GM12878 (cell line): ENCODE data around the gene TAB2. TPM values are rescaled to one million over a fixed set of nuclear protein-coding genes. Genes with fewer than 3 reads are reported as not detected.
A peak's percentile ranks its signal among the peaks of the same experiment; 100 is the strongest.

Source experiments
- ATAC-seq: fragments of 200-7000 bp; cut with Tn5 transposase; 3 replicates; pipeline ENCODE4 v1.9.1; 2020; ENCODE audit warnings: mild to moderate bottlenecking, moderate library complexity
- BruUV-seq: library from RNA; stranded (reverse); fragments of 400-500 nt; replicated peaks from 2 replicates; lab custom pipeline; 2021; lab: Mats Ljungman, UMichigan
- CTCF ChIA-PET: fragments of 300-600 bp; sonication (Branson Sonifier 250); formaldehyde crosslinking; extraction: SDS; loops from one replicate; lab custom pipeline; 2021; ENCODE audit warnings: inconsistent platforms; lab: Yijun Ruan, JAX
- POLR2A ChIA-PET: fragments of 350-600 bp; formaldehyde crosslinking; extraction: SDS; loops from one replicate; lab custom pipeline; 2021; ENCODE audit warnings: inconsistent platforms; lab: Charles Lee
- RAD21 ChIA-PET: fragments of 300-600 bp; sonication (Branson Sonifier 250); formaldehyde crosslinking; loops from one replicate; lab custom pipeline; 2023; ENCODE audit warnings: antibody characterized with exemption; ENCODE audit not compliant: unreplicated experiment; lab: Charles Lee
- SMC1A ChIA-PET: fragments of 300-600 bp; sonication (Branson Sonifier 250); formaldehyde crosslinking; loops from one replicate; lab custom pipeline; 2023; ENCODE audit not compliant: unreplicated experiment, uncharacterized antibody; lab: Charles Lee
- DNase-seq: peaks from one replicate; pipeline ENCODE4 v3.0.0-alpha.2; 2011; ENCODE audit warnings: low read depth, low spot score
- FAIRE-seq: peaks from 3 replicates; lab custom pipeline; 2011; peaks lifted over from hg19 to GRCh38; lab: Jason Lieb, UNC
- H2AFZ ChIP-seq: 2 replicates; pipeline ENCODE4 v1.6.0; 2011; ENCODE audit warnings: low read depth, low read length, control low read depth; ENCODE audit not compliant: control insufficient read depth
- H3K27ac ChIP-seq: 2 replicates; pipeline ENCODE4 v1.5.1; 2011; ENCODE audit warnings: control low read depth; ENCODE audit not compliant: control insufficient read depth, insufficient read depth
- H3K27me3 ChIP-seq, 2 experiments: replicated peaks in 1 of 2; 2 replicates each; pipeline versions ENCODE4 v1.6.0 to v1.6.1; 2011; ENCODE audit warnings: low read length in 1 of 2; ENCODE audit not compliant: control insufficient read depth in 2 of 2, insufficient read depth in 2 of 2
- H3K36me3 ChIP-seq, 2 experiments: 2 replicates each; pipeline ENCODE4 v1.5.1; 2011; ENCODE audit warnings: low read length in 1 of 2; ENCODE audit not compliant: control insufficient read depth in 2 of 2, insufficient read depth in 2 of 2
- H3K4me1 ChIP-seq: 2 replicates; pipeline ENCODE4 v1.6.1; 2011; ENCODE audit warnings: mild to moderate bottlenecking, low read length, moderate library complexity, mixed read lengths; ENCODE audit not compliant: control insufficient read depth, insufficient read depth
- H3K4me2 ChIP-seq: 2 replicates; pipeline ENCODE4 v1.6.0; 2011; ENCODE audit warnings: control low read depth; ENCODE audit not compliant: control insufficient read depth, insufficient read depth
- H3K4me3 ChIP-seq: fragments of 200-600 bp; sonication (generic); 2 replicates; pipeline ENCODE4 v1.5.1; 2016
- H3K79me2 ChIP-seq: 2 replicates; pipeline ENCODE4 v1.6.0; 2011; ENCODE audit warnings: low read length; ENCODE audit not compliant: control insufficient read depth, insufficient read depth
- H3K9ac ChIP-seq: 2 replicates; pipeline ENCODE4 v1.8.0; 2011; ENCODE audit warnings: low read length, control low read depth, mixed read lengths; ENCODE audit not compliant: control insufficient read depth, insufficient read depth
- H3K9me3 ChIP-seq: replicated peaks from 3 replicates; pipeline ENCODE4 v1.5.1; 2011; ENCODE audit warnings: mild to moderate bottlenecking, low read length; ENCODE audit not compliant: control insufficient read depth, insufficient read depth
- H4K20me1 ChIP-seq: 2 replicates; pipeline ENCODE4 v1.6.0; 2011; ENCODE audit not compliant: control insufficient read depth, insufficient read depth
- ASH2L ChIP-seq: fragments of 300-600, 200-600 bp; sonication (generic); IDR thresholded peaks from 2 replicates; pipeline ENCODE4 v1.6.1; 2017; ENCODE audit warnings: low read depth, mild to moderate bottlenecking, borderline replicate concordance
- BRCA1 ChIP-seq: IDR thresholded peaks from 2 replicates; pipeline ENCODE4 v1.6.1; 2011; ENCODE audit warnings: low read depth, low read length, improper control_type of control experiment
- CHD2 ChIP-seq: IDR thresholded peaks from 2 replicates; pipeline ENCODE4 v1.6.1; 2011; ENCODE audit warnings: low read depth, low read length, improper control_type of control experiment, borderline replicate concordance
- EGR1 ChIP-seq, 2 experiments: IDR thresholded peaks; 1 replicate in 1 of 2; 2 replicates in 1 of 2; pipeline ENCODE4 v1.6.1; 2011 to 2012; ENCODE audit warnings: low read depth in 2 of 2, low read length in 2 of 2, borderline replicate concordance in 1 of 2, mild to moderate bottlenecking in 1 of 2, moderate library complexity in 1 of 2
- ESRRA ChIP-seq: IDR thresholded peaks from 2 replicates; pipeline ENCODE4 v1.6.1; 2012; ENCODE audit warnings: mild to moderate bottlenecking, low read length, improper control_type of control experiment
- HDAC2 ChIP-seq: fragments of 200-600 bp; sonication (generic); IDR thresholded peaks from 2 replicates; pipeline ENCODE4 v1.6.1; 2017
- IKZF1 ChIP-seq: fragments of 450-650 bp; conservative IDR thresholded peaks from 2 replicates; pipeline ENCODE4 v1.6.1; 2017; ENCODE audit warnings: antibody characterized with exemption, mild to moderate bottlenecking
- JUNB ChIP-seq: IDR thresholded peaks from 2 replicates; pipeline ENCODE4 v1.6.1; 2016; ENCODE audit warnings: antibody characterized with exemption, mild to moderate bottlenecking
- MTA2 ChIP-seq: fragments of 450-650 bp; IDR thresholded peaks from 2 replicates; pipeline ENCODE4 v1.6.1; 2016; ENCODE audit warnings: low read depth, mild to moderate bottlenecking, moderate library complexity
- MXI1 ChIP-seq: fragments of 150-350 bp; IDR thresholded peaks from 2 replicates; pipeline ENCODE4 v1.6.1; 2011; ENCODE audit warnings: low read depth, mild to moderate bottlenecking, inconsistent platforms, low read length, improper control_type of control experiment
- MYC ChIP-seq: IDR thresholded peaks from 2 replicates; pipeline ENCODE4 v1.6.1; 2011; ENCODE audit warnings: mild to moderate bottlenecking, low read length, moderate library complexity, inconsistent platforms; ENCODE audit not compliant: insufficient read depth, insufficient replicate concordance, insufficient read length, severe bottlenecking
- NR2C2 ChIP-seq: IDR thresholded peaks from 2 replicates; pipeline ENCODE4 v1.6.1; 2011; ENCODE audit warnings: borderline replicate concordance, low read depth; ENCODE audit not compliant: control insufficient read depth, insufficient read length
- NR2F1 ChIP-seq: fragments of 450-650 bp; conservative IDR thresholded peaks from 2 replicates; pipeline ENCODE4 v1.6.1; 2017; ENCODE audit warnings: mild to moderate bottlenecking
- POLR2AphosphoS2 ChIP-seq: IDR thresholded peaks from 2 replicates; pipeline ENCODE4 v1.6.1; 2011; ENCODE audit warnings: low read depth, mild to moderate bottlenecking, low read length, improper control_type of control experiment, moderate library complexity
- RB1 ChIP-seq: fragments of 450-650 bp; formaldehyde crosslinking; IDR thresholded peaks from 2 replicates; pipeline ENCODE4 v1.6.1; 2017; ENCODE audit warnings: mild to moderate bottlenecking, borderline replicate concordance
- TCF3 ChIP-seq: IDR thresholded peaks from 2 replicates; pipeline ENCODE4 v1.6.1; 2012; ENCODE audit warnings: low read depth, mild to moderate bottlenecking, low read length, borderline replicate concordance; ENCODE audit not compliant: insufficient read depth
- ZZZ3 ChIP-seq: IDR thresholded peaks from 2 replicates; pipeline ENCODE4 v1.6.1; 2011; ENCODE audit warnings: low read depth; ENCODE audit not compliant: control insufficient read depth, insufficient read length
- WGBS: methylation state at CpG from one replicate; pipeline ENCODE4 v1.1.6; 2016; ENCODE audit warnings: low lambda C conversion rate; ENCODE audit not compliant: insufficient replicate concordance, insufficient coverage; ENCODE audit errors: missing lambda C conversion rate; 5-methylcytosine and 5-hydroxymethylcytosine counted together
- in situ Hi-C: fragments of 300-500 bp; cut with MboI; formaldehyde crosslinking; loops from 9 replicates; pipeline ENCODE4 v1.14.3; 2018; ENCODE audit warnings: mixed read lengths
- intact Hi-C: fragments of 100-400 bp; cut with micrococcal nuclease; formaldehyde crosslinking; loops from one replicate; pipeline ENCODE4 v1.14.2; 2022; ENCODE audit not compliant: unreplicated experiment
- polyA plus RNA-seq, 11 experiments: library from polyadenylated mRNA; depleted of rRNA in 4 of 11; unstranded in 6 of 11; stranded (reverse) in 5 of 11; fragments of >200 nt; fragmentation: Nextera tagmentation in 4 of 11; fragmentation: Illumina TruSeq in 1 of 11; extraction: Ambion mirVana in 4 of 11; extraction: Trizol in 1 of 11; gene quantifications; 1 replicate in 1 of 11; 2 replicates in 10 of 11; pipeline versions ENCODE4 v1.2.1 to v1.2.3, GENCODE V29; 2011 to 2016; ENCODE audit warnings: inconsistent platforms in 2 of 11, missing spikeins in 2 of 11, low read depth in 1 of 11
- total RNA-seq, 4 experiments: library from RNA; depleted of rRNA in 3 of 4; stranded (reverse); fragments of >200 nt in 3 of 4; fragmentation: Illumina TruSeq in 1 of 4; extraction: Trizol in 1 of 4; gene quantifications; 2 replicates each; pipeline versions ENCODE4 v1.2.1 to v1.2.3, GENCODE V29; 2013 to 2021
- TF ChIP-seq, protein P1 (sequence below): fragments of 450-650 bp; formaldehyde crosslinking; IDR thresholded peaks from 2 replicates; pipeline ENCODE4 v1.5.0; 2022; ENCODE audit warnings: mild to moderate bottlenecking, missing genetic modification characterization
- TF ChIP-seq, protein P2 (sequence below): fragments of 450-650 bp; IDR thresholded peaks from 2 replicates; pipeline ENCODE4 v1.6.1; 2014; ENCODE audit warnings: mild to moderate bottlenecking

The TAB2 gene
- total and polyA plus RNA-seq, 10 of the 15 experiments (the other 5 are each of a cell fraction or from before 2014, with no cell fraction given) = 8.9 to 66.3 (median 23.0) TPM

DNA sequence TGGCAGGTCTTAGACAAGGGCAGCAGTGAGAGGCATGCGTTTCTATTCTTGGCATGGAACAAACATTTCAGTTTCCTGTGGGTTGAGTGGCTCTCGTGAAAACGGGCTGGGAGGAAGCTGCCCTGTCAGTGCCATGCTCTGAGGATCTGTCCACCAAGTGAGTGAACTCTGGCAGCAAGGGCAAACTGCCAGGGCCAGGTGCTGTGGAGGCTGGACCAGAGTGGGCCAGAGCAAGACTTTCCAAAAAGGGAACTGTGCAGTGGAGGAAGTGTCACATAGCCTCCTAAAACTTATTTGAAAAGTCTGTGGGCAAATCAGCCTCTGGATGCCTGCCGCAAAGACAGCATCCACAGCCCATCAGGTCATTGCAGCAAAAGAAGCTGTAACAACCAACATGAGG is 44.2 kb upstream of the TAB2 start (continued):
- no peak for TF ChIP-seq EGR1 (IDR thresholded peaks at IDR 0.05; ENCODE audit: borderline replicate concordance in 1 of 2, low read depth in 2 of 2, low read length in 2 of 2)
- TF ChIP-seq ZZZ3 = no peak
- peak; percentile 12; the same call in 1 of the 2 replicates for TF ChIP-seq IKZF1
- TF ChIP-seq RB1 = no peak

DNA sequence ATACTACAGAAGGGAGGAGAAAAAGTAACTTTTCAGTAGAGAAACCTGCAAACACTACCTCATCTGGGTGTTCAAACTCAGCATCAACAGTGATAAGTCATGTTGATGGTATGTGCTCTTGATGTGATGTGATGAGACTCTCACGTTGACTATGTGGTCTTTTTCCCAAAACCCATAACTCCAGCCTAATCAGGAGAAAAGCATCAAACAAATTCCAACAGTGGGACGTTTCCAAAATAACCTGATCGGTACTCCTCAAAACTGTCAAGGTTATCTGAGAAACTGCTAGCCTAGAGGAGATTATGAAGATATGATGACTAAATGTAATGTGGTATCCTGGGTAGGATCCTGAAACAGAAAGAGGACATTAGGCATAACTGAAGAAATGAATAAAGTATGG is 41.9 kb upstream of the TAB2 start:
- CTCF ChIA-PET = interaction anchor here (1.9 kb wide), 1 partner anchor 14 kb away, joined by 4 read pairs; no protein-coding TSS in a partner anchor

More for the DNA sequence above, 41.9 kb upstream of the TAB2 start:
- no TSS peak for BruUV-seq
- in situ Hi-C loops = no loop called here
- ATAC-seq = no peak
- no peak for FAIRE-seq
- Histone ChIP-seq H2AFZ (no peak overlapping the region), H3K4me2 (no peak overlapping the region), H3K4me1 (peaks cover 28% of the 10 kb centered on the region), H3K79me2 (no peaks in the 10 kb centered on the region), H3K27me3 (no peaks in the 10 kb centered on the region), H4K20me1 (no peaks in the 10 kb centered on the region), H3K4me3 (no peak overlapping the region), H3K9me3 (no peaks in the 10 kb centered on the region; the same call in 2 of the 3 replicates), H3K36me3 (no peaks in the 10 kb centered on the region), H3K9ac (no peak overlapping the region), H3K27ac (no peak overlapping the region)
- TF ChIP-seq BRCA1 = no peak
- TF ChIP-seq JUNB = no peak
- no peak for TF ChIP-seq TCF3
- TF ChIP-seq MXI1 = no peak
- TF ChIP-seq MYC = no peak
- no peak for TF ChIP-seq HDAC2
- no peak for TF ChIP-seq CHD2
- no peak for TF ChIP-seq NR2F1
- TF ChIP-seq ESRRA = no peak
- TF ChIP-seq MTA2 = no peak
- no peak for TF ChIP-seq POLR2AphosphoS2
- TF ChIP-seq, protein P1, sequence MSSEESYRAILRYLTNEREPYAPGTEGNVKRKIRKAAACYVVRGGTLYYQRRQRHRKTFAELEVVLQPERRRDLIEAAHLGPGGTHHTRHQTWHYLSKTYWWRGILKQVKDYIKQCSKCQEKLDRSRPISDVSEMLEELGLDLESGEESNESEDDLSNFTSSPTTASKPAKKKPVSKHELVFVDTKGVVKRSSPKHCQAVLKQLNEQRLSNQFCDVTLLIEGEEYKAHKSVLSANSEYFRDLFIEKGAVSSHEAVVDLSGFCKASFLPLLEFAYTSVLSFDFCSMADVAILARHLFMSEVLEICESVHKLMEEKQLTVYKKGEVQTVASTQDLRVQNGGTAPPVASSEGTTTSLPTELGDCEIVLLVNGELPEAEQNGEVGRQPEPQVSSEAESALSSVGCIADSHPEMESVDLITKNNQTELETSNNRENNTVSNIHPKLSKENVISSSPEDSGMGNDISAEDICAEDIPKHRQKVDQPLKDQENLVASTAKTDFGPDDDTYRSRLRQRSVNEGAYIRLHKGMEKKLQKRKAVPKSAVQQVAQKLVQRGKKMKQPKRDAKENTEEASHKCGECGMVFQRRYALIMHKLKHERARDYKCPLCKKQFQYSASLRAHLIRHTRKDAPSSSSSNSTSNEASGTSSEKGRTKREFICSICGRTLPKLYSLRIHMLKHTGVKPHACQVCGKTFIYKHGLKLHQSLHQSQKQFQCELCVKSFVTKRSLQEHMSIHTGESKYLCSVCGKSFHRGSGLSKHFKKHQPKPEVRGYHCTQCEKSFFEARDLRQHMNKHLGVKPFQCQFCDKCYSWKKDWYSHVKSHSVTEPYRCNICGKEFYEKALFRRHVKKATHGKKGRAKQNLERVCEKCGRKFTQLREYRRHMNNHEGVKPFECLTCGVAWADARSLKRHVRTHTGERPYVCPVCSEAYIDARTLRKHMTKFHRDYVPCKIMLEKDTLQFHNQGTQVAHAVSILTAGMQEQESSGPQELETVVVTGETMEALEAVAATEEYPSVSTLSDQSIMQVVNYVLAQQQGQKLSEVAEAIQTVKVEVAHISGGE (CRISPR knock-in tag) = no peak
- TF ChIP-seq, protein P2, sequence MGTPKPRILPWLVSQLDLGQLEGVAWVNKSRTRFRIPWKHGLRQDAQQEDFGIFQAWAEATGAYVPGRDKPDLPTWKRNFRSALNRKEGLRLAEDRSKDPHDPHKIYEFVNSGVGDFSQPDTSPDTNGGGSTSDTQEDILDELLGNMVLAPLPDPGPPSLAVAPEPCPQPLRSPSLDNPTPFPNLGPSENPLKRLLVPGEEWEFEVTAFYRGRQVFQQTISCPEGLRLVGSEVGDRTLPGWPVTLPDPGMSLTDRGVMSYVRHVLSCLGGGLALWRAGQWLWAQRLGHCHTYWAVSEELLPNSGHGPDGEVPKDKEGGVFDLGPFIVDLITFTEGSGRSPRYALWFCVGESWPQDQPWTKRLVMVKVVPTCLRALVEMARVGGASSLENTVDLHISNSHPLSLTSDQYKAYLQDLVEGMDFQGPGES = no peak
- TF ChIP-seq NR2C2 = no peak
- TF ChIP-seq ASH2L = no peak
- WGBS = 38% methylated on average over 3 of the region's 3 CpGs
- ChIA-PET RAD21 (interaction anchor here (1.2 kb wide), 1 partner anchor 50 kb away, joined by 3 read pairs; no protein-coding TSS in a partner anchor), SMC1A (interaction anchor here (0.6 to 1.7 kb wide), 3 partner anchors 12 to 137 kb away, joined by 4 to 5 read pairs (median 4); no protein-coding TSS in a partner anchor), POLR2A (interaction anchor here (0.7 kb wide), 2 partner anchors 64 to 164 kb away, joined by 3 to 4 read pairs; no protein-coding TSS in a partner anchor)
- DNase-seq = no peak
- intact Hi-C loops = no loop called here
